H1 (cell line): ENCODE data around the gene SCYGR7. TPM values are rescaled to one million over a fixed set of nuclear protein-coding genes. Genes with fewer than 3 reads are reported as not detected.

Experiments used
- CTCF ChIA-PET: fragments of 300-600 bp; sonication (Branson Sonifier 250); formaldehyde crosslinking; loops from one replicate; lab custom pipeline; 2021; ENCODE audit not compliant: partially characterized antibody; lab: Charles Lee
- POLR2A ChIA-PET: fragments of 300-600 bp; sonication (Branson Sonifier 250); formaldehyde crosslinking; loops from one replicate; lab custom pipeline; 2021; ENCODE audit warnings: inconsistent platforms; ENCODE audit not compliant: partially characterized antibody; lab: Charles Lee
- DNase-seq, 2 experiments: peaks; one replicate each; pipeline versions ENCODE4 v3.0.0 to v3.0.0-alpha.2; 2010 to 2022; ENCODE audit warnings: low spot score in 2 of 2, low read depth in 1 of 2, mixed read lengths in 1 of 2
- FAIRE-seq: peaks from 2 replicates; lab custom pipeline; 2011; peaks lifted over from hg19 to GRCh38; lab: Jason Lieb, UNC
- H2AFZ ChIP-seq: 2 replicates; pipeline ENCODE4 v1.8.1; 2012; ENCODE audit warnings: low read length, inconsistent platforms
- H2AK5ac ChIP-seq: 2 replicates; pipeline ENCODE4 v1.6.1; 2013; ENCODE audit warnings: low read depth, low read length
- H2BK120ac ChIP-seq: replicated peaks from 2 replicates; pipeline ENCODE3; 2013; ENCODE audit warnings: low read depth, low read length, inconsistent platforms
- H2BK12ac ChIP-seq: 2 replicates; pipeline ENCODE4 v1.6.1; 2013; ENCODE audit warnings: low read depth, low read length
- H2BK15ac ChIP-seq: 2 replicates; pipeline ENCODE4 v1.6.1; 2013; ENCODE audit warnings: low read length
- H2BK20ac ChIP-seq: 2 replicates; pipeline ENCODE4 v1.6.1; 2013; ENCODE audit warnings: low read length
- H2BK5ac ChIP-seq: 2 replicates; pipeline ENCODE4 v1.6.1; 2013; ENCODE audit warnings: low read depth, low read length
- H3K14ac ChIP-seq: 2 replicates; pipeline ENCODE4 v1.6.1; 2013; ENCODE audit warnings: inconsistent platforms; ENCODE audit not compliant: insufficient read length
- H3K18ac ChIP-seq: 2 replicates; pipeline ENCODE4 v1.6.1; 2013; ENCODE audit warnings: low read length; ENCODE audit errors: extremely low read depth
- H3K23ac ChIP-seq: 2 replicates; pipeline ENCODE4 v1.6.1; 2013; ENCODE audit warnings: inconsistent platforms; ENCODE audit not compliant: insufficient read length
- H3K23me2 ChIP-seq: 2 replicates; pipeline ENCODE4 v1.6.1; 2013; ENCODE audit warnings: low read depth, low read length
- H3K27ac ChIP-seq: 2 replicates; pipeline ENCODE4 v1.6.1; 2011; ENCODE audit warnings: low read depth, low read length, inconsistent platforms
- H3K27me3 ChIP-seq, 4 experiments: replicated peaks in 1 of 4; 1 replicate in 1 of 4; 2 replicates in 3 of 4; pipeline versions ENCODE4 v1.6.1 to v1.8.1; 2011 to 2013; ENCODE audit warnings: low read length in 3 of 4, mild to moderate bottlenecking in 3 of 4, inconsistent platforms in 2 of 4, mixed read lengths in 2 of 4, moderate library complexity in 1 of 4; ENCODE audit not compliant: control insufficient read depth in 3 of 4, insufficient read depth in 3 of 4; ENCODE audit errors: extremely low read depth in 1 of 4
- H3K36me3 ChIP-seq, 4 experiments: 2 replicates each; pipeline versions ENCODE4 v1.6.1 to v1.8.1; 2011 to 2013; ENCODE audit warnings: mild to moderate bottlenecking in 4 of 4, low read length in 3 of 4, moderate library complexity in 2 of 4, control low read depth in 1 of 4, inconsistent platforms in 1 of 4; ENCODE audit not compliant: insufficient read depth in 4 of 4, control insufficient read depth in 2 of 4
- H3K4ac ChIP-seq: replicated peaks from 2 replicates; pipeline ENCODE3; 2013; ENCODE audit warnings: low read length, low read depth, mixed read lengths, inconsistent platforms; ENCODE audit not compliant: insufficient read length
- H3K4me1 ChIP-seq, 4 experiments: replicated peaks in 1 of 4; 1 replicate in 1 of 4; 2 replicates in 3 of 4; pipeline versions ENCODE4 v1.6.1 to v1.8.1; 2011 to 2013; ENCODE audit warnings: low read length in 3 of 4, inconsistent platforms in 2 of 4, mixed read lengths in 1 of 4; ENCODE audit not compliant: insufficient read depth in 4 of 4, control insufficient read depth in 3 of 4
- H3K4me2 ChIP-seq, 2 experiments: 2 replicates each; pipeline versions ENCODE4 v1.6.1 to v1.8.1; 2011 to 2013; ENCODE audit warnings: low read depth in 2 of 2, low read length in 2 of 2, control low read depth in 1 of 2, inconsistent platforms in 1 of 2, mild to moderate bottlenecking in 1 of 2; ENCODE audit not compliant: insufficient read depth in 1 of 2
- H3K4me3 ChIP-seq, 4 experiments: fragments of 200-600, 300-600 bp in 1 of 4; sonication (generic), shearing (Covaris generic), sonication (Bioruptor Twin) in 1 of 4; 2 replicates each; pipeline versions ENCODE4 v1.5.1 to v1.8.1; 2011 to 2016; ENCODE audit warnings: low read length in 4 of 4, low read depth in 3 of 4, control low read depth in 2 of 4, inconsistent platforms in 2 of 4, mild to moderate bottlenecking in 2 of 4, mixed read lengths in 1 of 4, moderate library complexity in 1 of 4; ENCODE audit not compliant: insufficient read depth in 2 of 4; ENCODE audit errors: extremely low read depth in 1 of 4
- H3K56ac ChIP-seq: replicated peaks from 2 replicates; pipeline ENCODE3; 2013; ENCODE audit warnings: low read depth, mild to moderate bottlenecking, mixed read lengths, low read length, inconsistent platforms; ENCODE audit not compliant: insufficient read length
- H3K79me1 ChIP-seq: 2 replicates; pipeline ENCODE4 v1.6.1; 2013; ENCODE audit warnings: low read depth, low read length, control low read depth
- H3K79me2 ChIP-seq, 2 experiments: 2 replicates each; pipeline versions ENCODE4 v1.6.1 to v1.8.1; 2012 to 2013; ENCODE audit warnings: low read length in 2 of 2, mild to moderate bottlenecking in 2 of 2, inconsistent platforms in 1 of 2; ENCODE audit not compliant: insufficient read depth in 2 of 2, control insufficient read depth in 1 of 2
- H3K9ac ChIP-seq, 4 experiments: replicated peaks in 1 of 4; 1 replicate in 1 of 4; 2 replicates in 3 of 4; pipeline versions ENCODE4 v1.6.1 to v1.8.1; 2011 to 2013; ENCODE audit warnings: low read depth in 3 of 4, low read length in 3 of 4, control low read depth in 2 of 4, mild to moderate bottlenecking in 2 of 4, moderate library complexity in 2 of 4, inconsistent platforms in 1 of 4; ENCODE audit errors: extremely low read depth in 1 of 4
- H3K9me3 ChIP-seq, 2 experiments: 2 replicates each; pipeline versions ENCODE4 v1.6.1 to v1.8.1; 2012 to 2013; ENCODE audit warnings: mild to moderate bottlenecking in 2 of 2, moderate library complexity in 2 of 2, control low read depth in 1 of 2, inconsistent platforms in 1 of 2, low read depth in 1 of 2, low read length in 1 of 2, mixed read lengths in 1 of 2; ENCODE audit not compliant: insufficient read depth in 2 of 2
- H4K20me1 ChIP-seq, 2 experiments: replicated peaks in 1 of 2; 2 replicates each; pipeline versions ENCODE3 to v1.8.1; 2011 to 2013; ENCODE audit warnings: inconsistent platforms in 2 of 2, low read length in 2 of 2, mild to moderate bottlenecking in 1 of 2; ENCODE audit not compliant: insufficient read depth in 2 of 2, control insufficient read depth in 1 of 2
- H4K5ac ChIP-seq: 2 replicates; pipeline ENCODE4 v1.6.1; 2013; ENCODE audit warnings: low read length, low read depth, mixed read lengths, inconsistent platforms; ENCODE audit not compliant: insufficient read length
- H4K8ac ChIP-seq: 2 replicates; pipeline ENCODE4 v1.8.0; 2013; ENCODE audit warnings: mild to moderate bottlenecking, moderate library complexity, low read length, inconsistent platforms; ENCODE audit not compliant: insufficient read depth; ENCODE audit errors: extremely low read depth
- H4K91ac ChIP-seq: replicated peaks from 2 replicates; pipeline ENCODE3; 2013; ENCODE audit warnings: low read length, mixed read lengths, inconsistent platforms; ENCODE audit not compliant: insufficient read length
- BCL11A ChIP-seq, 2 experiments: IDR thresholded peaks; one replicate each; pipeline ENCODE4 v1.6.1; 2011; ENCODE audit warnings: low read depth in 2 of 2, low read length in 2 of 2, mild to moderate bottlenecking in 2 of 2
- CEBPB ChIP-seq: IDR thresholded peaks from 2 replicates; pipeline ENCODE4 v1.6.1; 2012; ENCODE audit warnings: low read depth, low read length
- CHD2 ChIP-seq: IDR thresholded peaks from 2 replicates; pipeline ENCODE4 v1.6.1; 2012; ENCODE audit warnings: low read length, improper control_type of control experiment
- CTBP2 ChIP-seq: IDR thresholded peaks from 2 replicates; pipeline ENCODE4 v1.7.0; 2011; ENCODE audit warnings: borderline replicate concordance, mild to moderate bottlenecking, moderate library complexity, mixed read lengths, low read length; ENCODE audit not compliant: insufficient read depth, insufficient read length
- EGR1 ChIP-seq: IDR thresholded peaks from 2 replicates; pipeline ENCODE4 v1.6.1; 2011; ENCODE audit warnings: low read depth, low read length, borderline replicate concordance
- JUND ChIP-seq: IDR thresholded peaks from 2 replicates; pipeline ENCODE4 v1.6.1; 2011; ENCODE audit warnings: mild to moderate bottlenecking, improper control_type of control experiment, low read length
- KDM4A ChIP-seq: IDR thresholded peaks from one replicate; pipeline ENCODE4 v1.7.1; 2012; ENCODE audit warnings: low read depth, mild to moderate bottlenecking, moderate library complexity, low read length, inconsistent platforms; ENCODE audit not compliant: severe bottlenecking
- MAX ChIP-seq: IDR thresholded peaks from 2 replicates; pipeline ENCODE4 v1.6.1; 2012; ENCODE audit warnings: inconsistent platforms
- POU5F1 ChIP-seq: IDR thresholded peaks from 2 replicates; pipeline ENCODE4 v1.6.1; 2011; ENCODE audit warnings: low read depth, mild to moderate bottlenecking, low read length, moderate library complexity
- TCF12 ChIP-seq: IDR thresholded peaks from 2 replicates; pipeline ENCODE4 v1.6.1; 2011; ENCODE audit warnings: low read depth, mild to moderate bottlenecking, low read length
- USF2 ChIP-seq: IDR thresholded peaks from 2 replicates; pipeline ENCODE4 v1.6.1; 2011; ENCODE audit warnings: low read length, improper control_type of control experiment
- ZNF274 ChIP-seq: IDR thresholded peaks from 2 replicates; pipeline ENCODE4 v1.7.0; 2012; ENCODE audit warnings: low read length, borderline replicate concordance; ENCODE audit errors: extremely low read depth
- WGBS, 2 experiments: shearing (Covaris generic) in 1 of 2; methylation state at CpG; one replicate each; pipeline versions ENCODE4 v1.1.6 to v1.1.7; 2013 to 2015; ENCODE audit warnings: low lambda C conversion rate in 2 of 2, mixed read lengths in 2 of 2, inconsistent platforms in 1 of 2, low coverage in 1 of 2, missing lambda C conversion rate in 1 of 2; ENCODE audit not compliant: insufficient replicate concordance in 2 of 2, insufficient coverage in 1 of 2, insufficient read length in 1 of 2; ENCODE audit errors: extremely low coverage in 1 of 2, missing lambda C conversion rate in 1 of 2; 5-methylcytosine and 5-hydroxymethylcytosine counted together
- polyA plus RNA-seq, 7 experiments: library from polyadenylated mRNA; depleted of rRNA in 3 of 7; stranded (reverse) in 5 of 7; unstranded in 2 of 7; fragments of >200 nt in 5 of 7; fragments of 200-250 nt in 2 of 7; gene quantifications; 1 replicate in 5 of 7; 2 replicates in 1 of 7; 4 replicates in 1 of 7; pipeline versions ENCODE4 v1.2.1 to v1.2.3, GENCODE V29; 2011 to 2013; ENCODE audit warnings: missing spikeins in 2 of 7, mixed read lengths in 2 of 7
- total RNA-seq: library from RNA; stranded (reverse); fragmentation: NEBNext Ultra II Directional; extraction: Animal tissue kit (Norgen Biotek cat#: 25700); gene quantifications from 2 replicates; pipeline ENCODE4 v1.2.1, GENCODE V29; 2021

The SCYGR7 gene
- total and polyA plus RNA-seq, 2 of the 8 experiments (the other 6 are each of a cell fraction or from before 2014, with no cell fraction given): not detected

- H3K79me1 ChIP-seq: no peaks in the 10 kb centered on the region
- no peak overlapping the region for H2BK5ac ChIP-seq
- no peak overlapping the region for H4K5ac ChIP-seq
- no peak overlapping the region for H2AK5ac ChIP-seq
- H2BK12ac ChIP-seq: no peak overlapping the region
- DNase-seq (no peak), FAIRE-seq (no peak)
- H3K9ac ChIP-seq: no peak overlapping the region
- no peak overlapping the region for H3K18ac ChIP-seq
- no peaks in the 10 kb centered on the region for H3K36me3 ChIP-seq
- CTCF ChIA-PET: interaction anchor here (0.6 to 5.4 kb wide), 69 partner anchors 8 to 641 kb away, joined by 3 to 92 read pairs (median 5); partner anchors contain the start of genes DAW1, SCYGR2, SCYGR5 and SCYGR8
- no peak overlapping the region for H2BK120ac ChIP-seq
- no peaks in the 10 kb centered on the region for H3K27me3 ChIP-seq
- no peak for TF ChIP-seq CEBPB
- TF ChIP-seq ZNF274: no peak
- TF ChIP-seq BCL11A (IDR thresholded peaks at IDR 0.05; ENCODE audit: low read depth in 2 of 2, low read length in 2 of 2): no peak
- no peak for TF ChIP-seq MAX
- TF ChIP-seq USF2: no peak
- no peak for TF ChIP-seq CTBP2
- TF ChIP-seq POU5F1: no peak
- no peak for TF ChIP-seq CHD2
- no peak for TF ChIP-seq KDM4A
- TF ChIP-seq JUND: no peak
- TF ChIP-seq EGR1: no peak
- no peak for TF ChIP-seq TCF12
- POLR2A ChIA-PET: interaction anchor here (1.2 to 1.4 kb wide), 2 partner anchors 25 to 107 kb away, joined by 4 read pairs; no protein-coding TSS in a partner anchor
- H3K9me3 ChIP-seq: no peaks in the 10 kb centered on the region
- no peak overlapping the region for H3K4me3 ChIP-seq
- H3K4me2 ChIP-seq: no peak overlapping the region
- no peak overlapping the region for H4K8ac ChIP-seq
- H2AFZ ChIP-seq: peak overlapping the region; percentile 28; the same call in 1 of the 2 replicates
- no peak overlapping the region for H3K56ac ChIP-seq
- no peaks in the 10 kb centered on the region for H3K4me1 ChIP-seq
- no peaks in the 10 kb centered on the region for H4K20me1 ChIP-seq
- H3K27ac ChIP-seq: no peak overlapping the region
- H3K14ac ChIP-seq: no peak overlapping the region
- WGBS, 2 experiments: 54% methylated on average over 4 of the region's 4 CpGs; no CpG with 5 or more reads in 1 of the 2 experiments
- no peaks in the 10 kb centered on the region for H3K79me2 ChIP-seq
- H3K23me2 ChIP-seq: no peaks in the 10 kb centered on the region
- no peak overlapping the region for H2BK15ac ChIP-seq
- no peak overlapping the region for H3K4ac ChIP-seq
- H4K91ac ChIP-seq: no peak overlapping the region
- H3K23ac ChIP-seq: no peak overlapping the region
- H2BK20ac ChIP-seq: no peak overlapping the region
Observed at GRCh38 chr2:227765788-227766372, 37.7 kb downstream of the SCYGR7 start.
